Stimulated activated naive CD8-positive, alpha-beta T cell treated with anti-CD3 and anti-CD28 coated beads, Interleukin-15, Interleukin-2, amounts not matched to agents 100 U/mL and 50 U/mL, for 24 hours (primary cell): ENCODE data around the gene GPC1.
A peak's percentile ranks its signal among the peaks of the same experiment; 100 is the strongest.

Experiments
- ATAC-seq: fragments of 150-1000 bp; cut with Tn5 transposase; one replicate; pipeline ENCODE4 v1.10.0; 2021
- DNase-seq: peaks from one replicate; pipeline ENCODE4 v3.0.0; 2021

GPC1 gene

DNA sequence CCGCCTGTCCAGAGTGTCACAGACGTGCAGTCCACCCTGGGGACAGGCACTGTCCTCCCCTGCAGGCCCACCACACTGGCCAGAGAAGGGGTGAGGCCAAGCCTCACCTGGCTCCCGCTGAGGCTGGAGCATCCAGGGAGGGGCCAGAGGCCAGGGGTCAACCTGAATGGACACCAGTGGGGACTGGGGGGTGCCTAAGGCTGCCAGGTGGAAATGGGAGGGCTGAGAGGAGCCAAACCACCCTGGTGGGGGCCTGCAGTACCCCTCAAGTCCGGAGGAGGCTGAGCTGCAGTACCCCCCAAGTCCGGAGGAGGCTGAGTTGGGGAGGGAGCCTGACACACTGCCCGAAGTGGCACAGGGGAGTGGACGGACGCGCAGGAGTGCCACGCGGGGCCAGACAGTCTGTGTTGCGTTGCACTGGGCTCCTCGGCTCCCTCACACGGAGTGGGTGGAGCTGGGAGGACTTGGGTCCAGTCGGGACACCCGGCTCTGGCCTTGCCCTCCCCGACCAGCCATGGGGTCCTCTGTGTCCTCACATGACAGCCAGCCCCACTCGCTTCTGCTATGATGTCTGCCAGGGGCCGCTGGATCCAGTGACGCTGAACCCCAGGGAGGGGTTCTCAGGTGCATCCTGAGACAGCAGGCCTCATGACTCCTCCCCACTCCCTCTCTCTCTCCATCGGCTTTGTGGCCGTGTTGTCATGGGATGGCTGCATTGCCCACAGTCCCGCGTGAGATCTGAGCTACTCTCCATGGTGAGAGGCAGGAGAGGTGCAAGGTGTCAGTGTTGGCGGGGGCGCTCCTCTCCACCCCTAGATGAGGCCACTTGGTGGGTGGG lies 22.3 kb upstream of the GPC1 start:
- DNase-seq, result no peak

GRCh38 chr2:240413813-240414429 lies 21.5 kb upstream of the GPC1 start:
- DNase-seq, result no peak
- ATAC-seq, result no peak

More for the DNA sequence above, 22.3 kb upstream of the GPC1 start:
- peak; percentile 19 for ATAC-seq

- ATAC-seq, result no peak
- DNase-seq, result no peak
Measured at GRCh38 chr2:240416821-240417220, 18.6 kb upstream of the GPC1 start.

DNA sequence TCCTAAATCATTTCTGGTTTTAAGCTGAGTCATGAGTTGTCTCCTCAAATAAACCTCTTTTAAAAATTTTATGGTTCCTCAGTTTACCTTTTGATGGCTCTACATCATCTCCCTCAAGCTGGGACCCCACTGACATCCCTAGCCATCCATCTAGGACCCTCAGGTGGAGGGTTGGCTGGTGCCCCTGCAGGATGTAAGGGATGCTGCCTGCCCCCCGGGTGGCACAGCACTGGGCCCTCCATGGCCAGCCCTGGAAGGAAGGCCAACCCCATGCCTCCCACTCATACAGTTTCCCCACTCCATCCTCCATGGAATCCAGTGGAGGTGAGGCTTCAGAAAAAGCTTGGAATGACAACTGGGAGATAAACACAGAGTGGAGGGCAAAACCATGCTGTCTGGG lies 17.2 kb upstream of the GPC1 start:
- no peak for DNase-seq
- ATAC-seq, result no peak

DNA sequence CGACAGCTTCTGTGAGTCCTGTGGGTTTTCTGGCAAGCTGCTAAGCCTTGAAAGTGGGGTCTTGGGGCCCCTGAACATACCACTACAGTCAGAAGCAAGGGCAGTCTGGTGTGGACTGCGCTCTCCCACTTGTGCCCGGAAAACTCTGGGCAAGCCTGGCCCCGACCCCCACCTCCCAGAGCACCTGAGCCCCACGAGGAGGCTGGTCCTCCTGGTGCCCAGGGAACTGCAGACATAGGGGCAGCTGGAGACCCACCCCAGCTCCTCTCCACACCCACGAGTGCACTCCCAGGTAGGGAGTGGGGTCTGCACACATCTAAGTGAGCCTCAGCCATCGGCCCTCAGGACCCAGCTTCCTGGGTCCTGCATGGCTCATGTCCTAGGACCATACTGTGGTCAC lies 16.2 kb upstream of the GPC1 start:
- no peak for ATAC-seq
- peak; percentile 0 for DNase-seq

DNA sequence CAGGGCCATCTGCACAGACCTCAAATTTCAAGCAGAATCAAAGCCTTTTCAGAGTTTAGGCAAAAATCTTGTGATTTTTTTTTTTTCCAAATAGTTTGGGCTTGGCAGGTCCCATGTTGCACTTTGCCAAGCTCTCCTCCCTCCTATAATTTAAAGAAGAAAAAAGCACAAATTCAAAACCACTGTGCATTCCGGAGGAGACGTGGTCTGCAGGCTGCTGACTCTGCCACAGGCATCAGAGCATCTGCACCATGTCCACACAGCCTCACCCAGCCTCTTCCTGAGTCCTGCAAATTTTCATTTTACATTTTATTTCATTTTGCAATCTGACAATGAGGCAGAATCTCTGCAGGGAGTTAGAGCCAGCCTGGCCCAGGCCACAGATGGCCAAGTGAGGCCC lies 15.7 kb upstream of the GPC1 start:
- ATAC-seq (no peak), DNase-seq (no peak)

GRCh38 chr2:240420206-240421104 lies 15.0 kb upstream of the GPC1 start:
- DNase-seq (no peak), ATAC-seq (no peak)

DNA sequence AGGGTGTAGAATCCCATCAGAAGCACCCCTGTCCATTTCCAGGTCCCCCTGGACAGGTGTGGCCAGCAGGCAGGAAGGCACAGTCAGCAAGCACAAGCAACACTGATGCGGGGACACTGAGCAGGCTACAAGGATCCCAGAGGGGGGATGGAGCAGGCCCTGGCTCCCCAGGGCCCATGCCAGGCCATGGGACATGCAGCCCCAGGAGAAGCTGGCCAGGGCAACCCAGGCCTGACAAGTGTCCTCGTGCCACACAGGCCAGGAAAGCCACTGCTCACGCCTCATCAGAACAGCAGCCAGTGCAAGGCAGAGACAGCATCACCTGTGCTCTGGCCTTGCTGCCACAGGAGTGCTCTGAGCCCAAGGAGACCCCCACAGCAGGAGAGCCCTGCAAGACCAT lies 14.1 kb upstream of the GPC1 start:
- no peak for ATAC-seq
- DNase-seq, result no peak

- ATAC-seq (no peak), DNase-seq (no peak)
Measured at GRCh38 chr2:240422658-240423329, 12.7 kb upstream of the GPC1 start.

DNA sequence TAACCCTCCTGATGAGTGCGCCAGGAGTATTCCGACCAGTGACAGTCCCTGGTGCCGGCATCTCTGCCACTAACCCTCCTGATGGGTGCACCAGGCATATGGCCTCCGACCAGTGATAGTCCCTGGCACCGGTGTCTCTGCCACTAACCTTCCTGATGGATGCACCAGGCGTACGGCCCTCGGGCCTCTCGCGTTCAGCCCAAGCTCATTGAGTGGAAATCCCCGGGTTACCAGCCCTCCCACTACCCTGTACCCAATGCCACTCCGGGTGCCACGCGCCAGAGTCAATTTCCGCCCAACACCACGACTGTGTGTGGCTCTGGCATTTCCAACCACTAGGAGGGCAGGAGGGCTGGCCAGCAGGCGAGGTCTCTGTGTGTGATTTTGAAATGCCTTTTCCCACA lies 11.7 kb upstream of the GPC1 start:
- DNase-seq, result no peak

DNA sequence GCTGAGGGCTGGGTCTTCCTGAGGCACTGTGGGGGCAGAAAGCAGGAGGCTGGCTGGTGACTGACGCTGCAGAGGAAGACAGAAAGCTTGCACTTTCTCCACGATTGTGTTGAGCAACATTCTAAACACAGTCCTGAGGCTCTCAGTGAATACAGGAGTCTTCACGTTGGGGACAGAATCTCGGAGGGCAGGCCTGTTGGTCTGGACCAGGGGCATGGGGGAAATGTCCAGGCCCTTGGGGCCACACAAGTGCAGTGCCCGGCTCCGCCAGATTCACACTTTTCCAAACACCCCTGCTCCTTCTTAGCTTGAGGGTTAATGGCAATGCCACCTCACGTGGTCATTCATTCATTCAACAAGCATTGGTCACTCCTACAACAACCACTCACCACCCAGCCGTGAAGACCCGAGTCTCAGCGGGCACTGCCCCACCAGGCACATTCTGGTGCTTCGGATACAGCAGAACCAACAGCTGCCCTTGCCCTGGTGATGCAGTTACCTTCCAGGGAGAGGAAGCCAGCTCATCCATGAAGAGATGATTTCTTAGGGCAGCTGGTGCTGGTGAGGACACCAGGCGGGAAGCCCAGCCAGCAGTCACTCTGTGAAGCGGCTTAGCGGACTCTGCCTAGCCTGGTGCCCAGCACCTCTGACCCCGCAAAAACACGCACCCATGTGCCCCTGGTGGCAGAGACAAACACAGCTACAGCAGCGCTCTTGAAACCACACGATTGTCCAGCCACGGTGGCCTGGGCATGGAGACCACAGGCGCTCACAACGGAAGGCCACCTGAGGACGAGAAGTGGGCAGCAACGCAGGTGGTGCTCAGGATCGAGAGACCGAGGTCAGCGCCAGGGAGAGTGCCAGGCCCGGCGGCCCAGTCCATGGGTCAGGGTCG lies 10.9 kb upstream of the GPC1 start:
- ATAC-seq, result no peak
- DNase-seq, result no peak

More for the DNA sequence above, 11.7 kb upstream of the GPC1 start:
- ATAC-seq, result no peak

DNA sequence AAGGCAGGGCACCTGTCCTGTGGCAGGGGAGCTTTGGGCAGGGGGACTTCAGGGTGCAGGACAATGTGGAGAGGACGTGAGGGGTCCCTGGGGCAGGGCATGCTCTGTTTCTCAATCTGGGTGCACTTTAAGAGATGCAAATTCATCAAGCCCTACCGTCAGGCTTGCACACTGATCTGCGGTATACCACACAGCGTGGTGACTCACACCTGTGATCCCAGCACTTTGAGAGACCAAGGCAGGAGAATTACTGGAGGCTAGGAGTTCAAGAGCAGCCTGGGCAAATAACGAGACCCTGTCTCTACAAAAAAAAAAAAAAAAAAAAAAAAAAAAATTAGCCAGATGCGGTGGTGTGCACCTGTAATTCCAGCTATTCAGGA lies 10.2 kb upstream of the GPC1 start:
- no peak for ATAC-seq
- no peak for DNase-seq

- no peak for DNase-seq
- ATAC-seq, result no peak
Measured at GRCh38 chr2:240425697-240426096, 9.8 kb upstream of the GPC1 start.

DNA sequence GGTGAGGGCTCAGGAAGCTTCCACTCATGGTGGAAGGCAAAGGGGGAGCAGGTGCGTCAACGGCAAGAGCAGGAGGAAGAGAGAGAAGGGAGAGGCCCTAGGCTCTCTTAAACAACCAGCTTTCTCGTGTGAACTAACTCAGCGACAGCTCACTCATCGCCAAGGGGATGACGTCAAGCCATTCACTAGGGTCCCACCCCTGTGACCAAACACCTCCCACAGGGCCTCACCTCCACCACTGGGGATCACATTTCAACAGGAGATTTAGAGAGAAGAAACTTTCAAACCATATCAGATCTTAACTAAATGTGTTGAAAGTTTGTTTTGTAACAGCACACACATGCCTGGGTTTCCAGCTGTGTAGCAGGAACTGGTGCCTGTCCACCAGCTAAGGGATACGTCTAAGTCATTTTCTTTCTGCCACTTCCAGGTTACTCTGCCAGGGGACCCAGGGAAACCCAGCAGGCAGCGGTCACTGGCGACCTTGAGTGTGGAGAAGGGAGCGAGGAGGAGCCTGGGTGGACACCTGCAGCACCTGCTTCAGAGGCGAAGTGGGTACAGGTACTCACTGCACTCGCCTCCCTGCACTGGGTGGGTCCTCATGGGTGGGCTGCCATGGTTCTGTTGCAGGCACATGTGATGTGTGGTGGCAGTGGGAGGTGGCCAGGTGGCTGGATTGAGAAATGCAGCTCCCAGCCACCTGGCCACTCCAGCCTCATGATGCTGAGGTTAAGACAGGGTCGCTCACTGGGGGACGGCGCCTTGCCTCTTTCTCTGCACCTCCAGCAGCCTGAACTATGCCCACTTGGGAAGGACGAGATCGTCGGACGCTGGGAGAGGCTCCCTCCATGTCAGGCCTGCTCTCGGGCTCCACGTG lies 8.4 kb upstream of the GPC1 start:
- ATAC-seq (peak; percentile 38), DNase-seq (no peak)

GRCh38 chr2:240427729-240428128 lies 7.7 kb upstream of the GPC1 start:
- ATAC-seq, result peak; percentile 58

GRCh38 chr2:240428245-240428644 lies 7.2 kb upstream of the GPC1 start:
- peak; percentile 70 for ATAC-seq
- DNase-seq, result peak; percentile 34

More at GRCh38 chr2:240427729-240428128, 7.7 kb upstream of the GPC1 start:
- DNase-seq, result peak; percentile 35

DNA sequence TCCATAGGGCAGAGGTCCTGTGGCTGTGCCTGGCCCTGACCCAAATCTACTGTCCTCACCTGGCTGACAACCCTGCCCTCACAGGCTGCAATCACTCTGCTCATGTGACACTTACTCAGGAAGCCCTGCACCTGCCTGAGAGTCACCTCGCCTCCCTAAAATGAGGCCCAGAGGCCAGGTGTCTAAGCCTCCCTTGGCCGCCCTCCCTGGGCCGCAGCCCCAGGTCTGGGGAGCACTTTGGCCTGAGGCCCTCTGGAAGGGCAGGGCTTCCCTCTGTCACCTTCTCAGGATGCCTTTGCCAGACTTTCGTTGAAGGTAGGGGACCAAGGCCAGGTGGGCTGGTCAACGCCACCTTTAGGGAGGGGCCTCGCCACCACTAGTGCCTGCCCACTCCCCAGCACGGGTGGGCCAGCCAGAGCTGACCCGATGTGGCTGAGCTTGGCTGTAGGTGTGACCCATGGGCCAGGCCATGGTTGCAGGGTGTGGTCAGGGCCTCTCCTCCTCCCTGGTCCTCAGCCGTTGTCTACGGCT lies 6.1 kb upstream of the GPC1 start:
- no peak for ATAC-seq
- DNase-seq, result no peak

DNA sequence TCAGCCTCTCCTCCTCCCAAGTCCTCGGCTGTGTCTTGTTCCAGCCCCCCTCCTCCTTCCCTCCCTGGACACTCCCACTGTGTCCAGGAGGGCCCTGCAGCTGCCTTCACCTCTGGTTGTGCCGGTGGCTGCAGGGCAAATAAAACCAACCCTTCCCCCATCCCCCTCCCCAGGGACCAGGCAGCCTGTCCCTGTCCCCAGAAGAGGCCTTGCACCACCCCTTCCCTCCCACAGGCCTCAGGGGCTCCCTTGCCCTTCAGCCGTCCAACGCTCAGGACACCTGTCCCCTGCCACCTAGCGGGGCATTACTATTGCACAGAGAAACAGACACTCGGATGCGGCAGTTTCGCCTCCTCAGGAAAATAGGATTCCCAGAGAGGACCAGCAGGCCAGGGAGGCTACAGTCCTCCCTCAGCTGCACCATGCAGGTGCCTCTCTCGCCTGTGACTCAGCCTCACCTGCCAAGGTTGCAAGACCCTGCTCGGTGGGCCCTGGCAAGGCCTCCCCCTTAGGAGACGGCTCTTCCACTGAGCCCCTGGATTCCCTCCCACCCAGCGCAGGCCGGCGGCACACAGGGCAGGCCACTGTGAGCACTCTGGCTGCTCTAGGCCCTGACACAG lies 5.5 kb upstream of the GPC1 start:
- no peak for ATAC-seq
- DNase-seq, result no peak

DNA sequence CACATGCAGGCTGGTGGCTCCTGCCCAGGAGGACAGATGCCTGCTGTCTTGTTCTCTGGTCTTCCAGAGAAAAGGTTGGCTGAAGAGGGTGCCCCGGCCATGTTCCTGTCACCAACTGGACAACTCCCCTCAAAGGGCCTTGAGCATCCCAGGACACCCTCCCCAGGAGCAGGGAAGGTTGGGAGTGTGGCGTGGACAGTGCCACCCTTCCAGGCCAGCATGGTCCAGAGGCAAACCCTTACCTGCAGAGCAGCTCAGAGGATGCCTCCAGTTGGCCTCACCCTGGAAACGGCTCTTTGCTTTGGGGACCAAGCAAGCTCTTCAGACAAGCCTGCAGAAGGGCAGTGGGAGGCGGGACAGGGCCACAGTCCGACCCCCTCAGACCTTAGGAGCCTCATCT lies 4.9 kb upstream of the GPC1 start:
- DNase-seq (no peak), ATAC-seq (no peak)
